Neural cell (in vitro differentiated cells): ENCODE results near the gene LANCL2. TPM values are rescaled to one million over a fixed set of nuclear protein-coding genes. Genes with fewer than 3 reads are reported as not detected.

Source experiments
- H2AFZ ChIP-seq: fragments of 200-600, 300-800 bp; sonication (generic), shearing (Covaris generic); 2 replicates; pipeline ENCODE4 v1.6.0; 2014; ENCODE audit warnings: low read depth, mild to moderate bottlenecking, antibody characterized with exemption, low read length, moderate library complexity
- H3F3A ChIP-seq: fragments of 200-600 bp; shearing (Covaris generic); 2 replicates; pipeline ENCODE4 v1.6.1; 2016; ENCODE audit warnings: mild to moderate bottlenecking, moderate library complexity, mixed read lengths, antibody characterized with exemption, low read length; ENCODE audit not compliant: insufficient read depth, poor library complexity, severe bottlenecking
- H3K27ac ChIP-seq: fragments of 200-600, 300-800 bp; sonication (generic), shearing (Covaris generic); 2 replicates; pipeline ENCODE4 v1.5.1; 2014; ENCODE audit warnings: mild to moderate bottlenecking, low read length, moderate library complexity
- H3K27me3 ChIP-seq: fragments of 300-800, 200-600 bp; sonication (generic), shearing (Covaris generic); 2 replicates; pipeline ENCODE4 v1.6.0; 2014; ENCODE audit warnings: mild to moderate bottlenecking, low read depth, low read length, moderate library complexity; ENCODE audit not compliant: insufficient read depth
- H3K36me3 ChIP-seq: fragments of 300-800, 200-600 bp; sonication (generic), shearing (Covaris generic); 2 replicates; pipeline ENCODE4 v1.5.1; 2014; ENCODE audit warnings: mild to moderate bottlenecking, antibody characterized with exemption, low read length, moderate library complexity; ENCODE audit not compliant: insufficient read depth
- H3K4me2 ChIP-seq: fragments of 300-800, 200-600 bp; sonication (generic), shearing (Covaris generic); 2 replicates; pipeline ENCODE4 v1.6.0; 2014; ENCODE audit warnings: mild to moderate bottlenecking, low read length
- H3K4me3 ChIP-seq: fragments of 300-800, 200-600 bp; sonication (generic), shearing (Covaris generic); 2 replicates; pipeline ENCODE4 v1.5.1; 2014; ENCODE audit warnings: mild to moderate bottlenecking, low read length, moderate library complexity
- H3K79me2 ChIP-seq: fragments of 200-600 bp; shearing (Covaris generic); replicated peaks from 2 replicates; pipeline ENCODE4 v1.6.0; 2014; ENCODE audit warnings: mild to moderate bottlenecking, low read length, moderate library complexity; ENCODE audit not compliant: insufficient read depth
- H3K9ac ChIP-seq: fragments of 300-800, 200-600 bp; sonication (generic), shearing (Covaris generic); 2 replicates; pipeline ENCODE4 v1.6.1; 2016; ENCODE audit warnings: mild to moderate bottlenecking, low read length, mixed read lengths
- H3K9me2 ChIP-seq: fragments of 200-600 bp; shearing (Covaris generic); 2 replicates; pipeline ENCODE4 v1.6.1; 2016; ENCODE audit warnings: mild to moderate bottlenecking, low read length, mixed read lengths; ENCODE audit not compliant: insufficient read depth
- H3K9me3 ChIP-seq: fragments of 200-600, 300-800 bp; sonication (generic), shearing (Covaris generic); 2 replicates; pipeline ENCODE4 v1.6.1; 2016; ENCODE audit warnings: mild to moderate bottlenecking, mixed run types, low read length, moderate library complexity, mixed read lengths
- H4K20me1 ChIP-seq: fragments of 200-600 bp; shearing (Covaris generic); 2 replicates; pipeline ENCODE4 v1.6.1; 2016; ENCODE audit warnings: mild to moderate bottlenecking, mixed run types; ENCODE audit not compliant: insufficient read depth
- EP300 ChIP-seq: fragments of 450-650 bp; conservative IDR thresholded peaks from 2 replicates; pipeline ENCODE4 v1.6.1; 2014; ENCODE audit warnings: antibody characterized with exemption, mild to moderate bottlenecking, moderate library complexity; ENCODE audit not compliant: poor library complexity, severe bottlenecking
- EZH2 ChIP-seq: fragments of 200-600, 300-800 bp; shearing (Covaris generic), sonication (generic); IDR thresholded peaks from 2 replicates; pipeline ENCODE4 v1.6.1; 2014; ENCODE audit warnings: antibody characterized with exemption, low read length, borderline replicate concordance, mild to moderate bottlenecking; ENCODE audit not compliant: insufficient read depth, poor library complexity, severe bottlenecking
- MXI1 ChIP-seq: fragments of 450-650 bp; conservative IDR thresholded peaks from 2 replicates; pipeline ENCODE4 v1.6.1; 2014; ENCODE audit warnings: antibody characterized with exemption, mild to moderate bottlenecking; ENCODE audit not compliant: poor library complexity, severe bottlenecking
- POLR2AphosphoS5 ChIP-seq: IDR thresholded peaks from 2 replicates; pipeline ENCODE4 v1.6.1; 2012
- RAD21 ChIP-seq: fragments of 450-650 bp; conservative IDR thresholded peaks from 2 replicates; pipeline ENCODE4 v1.6.1; 2014; ENCODE audit warnings: antibody characterized with exemption, mild to moderate bottlenecking, moderate library complexity
- SMC3 ChIP-seq: fragments of 450-650 bp; conservative IDR thresholded peaks from 2 replicates; pipeline ENCODE4 v1.6.1; 2014; ENCODE audit warnings: antibody characterized with exemption, mild to moderate bottlenecking, moderate library complexity; ENCODE audit not compliant: poor library complexity
- TAF1 ChIP-seq: IDR thresholded peaks from 2 replicates; pipeline ENCODE4 v1.6.1; 2012; ENCODE audit warnings: low read depth
- polyA plus RNA-seq: library from polyadenylated mRNA; depleted of rRNA; stranded (reverse); fragments of >200 nt; gene quantifications from 2 replicates; pipeline ENCODE4 v1.2.3, GENCODE V29; 2014
- TF ChIP-seq, protein P1 (sequence below): fragments of 450-650 bp; IDR thresholded peaks from 2 replicates; pipeline ENCODE4 v1.5.1; 2014; ENCODE audit warnings: antibody characterized with exemption, mild to moderate bottlenecking, moderate library complexity; ENCODE audit not compliant: poor library complexity, severe bottlenecking
- TF ChIP-seq, protein P2 (sequence below): IDR thresholded peaks from 2 replicates; pipeline ENCODE4 v1.6.1; 2012; ENCODE audit warnings: borderline replicate concordance

LANCL2 gene
- polyA plus RNA-seq, 1 donor from 2014 or later, result 51.2 TPM

DNA sequence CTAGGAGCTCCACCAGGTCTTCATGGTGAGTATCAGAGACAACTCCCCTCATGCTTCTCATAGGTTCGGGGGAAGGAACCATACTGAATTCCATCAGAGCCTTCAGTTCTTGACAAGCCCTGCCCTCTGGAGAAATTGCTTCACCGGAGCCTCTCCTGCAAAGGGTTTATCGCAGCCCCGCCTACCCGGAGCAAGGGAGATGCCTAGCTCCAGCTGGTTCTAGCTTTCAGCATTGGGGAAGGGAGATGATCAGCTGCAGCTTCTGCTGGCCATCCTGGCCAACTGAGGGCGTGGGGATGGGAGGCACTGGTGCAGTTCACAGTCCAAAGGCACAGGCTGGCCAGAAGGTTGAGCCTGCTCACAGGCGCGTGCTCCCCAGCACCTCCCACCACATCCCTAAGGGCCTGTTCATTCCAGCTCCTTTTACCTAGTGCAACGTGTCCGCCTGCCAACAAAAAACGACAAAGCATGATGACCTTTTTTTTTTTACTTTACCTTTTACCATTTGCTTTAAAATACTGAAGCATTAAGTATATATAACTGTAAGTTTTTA, 31.2 kb downstream of the LANCL2 start:
- TF ChIP-seq RAD21 (no peak), SMC3 (no peak), POLR2AphosphoS5 (no peak), TAF1 (no peak), MXI1 (no peak), EZH2 (no peak), EP300 (no peak)
- TF ChIP-seq, protein P1, sequence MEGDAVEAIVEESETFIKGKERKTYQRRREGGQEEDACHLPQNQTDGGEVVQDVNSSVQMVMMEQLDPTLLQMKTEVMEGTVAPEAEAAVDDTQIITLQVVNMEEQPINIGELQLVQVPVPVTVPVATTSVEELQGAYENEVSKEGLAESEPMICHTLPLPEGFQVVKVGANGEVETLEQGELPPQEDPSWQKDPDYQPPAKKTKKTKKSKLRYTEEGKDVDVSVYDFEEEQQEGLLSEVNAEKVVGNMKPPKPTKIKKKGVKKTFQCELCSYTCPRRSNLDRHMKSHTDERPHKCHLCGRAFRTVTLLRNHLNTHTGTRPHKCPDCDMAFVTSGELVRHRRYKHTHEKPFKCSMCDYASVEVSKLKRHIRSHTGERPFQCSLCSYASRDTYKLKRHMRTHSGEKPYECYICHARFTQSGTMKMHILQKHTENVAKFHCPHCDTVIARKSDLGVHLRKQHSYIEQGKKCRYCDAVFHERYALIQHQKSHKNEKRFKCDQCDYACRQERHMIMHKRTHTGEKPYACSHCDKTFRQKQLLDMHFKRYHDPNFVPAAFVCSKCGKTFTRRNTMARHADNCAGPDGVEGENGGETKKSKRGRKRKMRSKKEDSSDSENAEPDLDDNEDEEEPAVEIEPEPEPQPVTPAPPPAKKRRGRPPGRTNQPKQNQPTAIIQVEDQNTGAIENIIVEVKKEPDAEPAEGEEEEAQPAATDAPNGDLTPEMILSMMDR, result no peak
- TF ChIP-seq, protein P2, sequence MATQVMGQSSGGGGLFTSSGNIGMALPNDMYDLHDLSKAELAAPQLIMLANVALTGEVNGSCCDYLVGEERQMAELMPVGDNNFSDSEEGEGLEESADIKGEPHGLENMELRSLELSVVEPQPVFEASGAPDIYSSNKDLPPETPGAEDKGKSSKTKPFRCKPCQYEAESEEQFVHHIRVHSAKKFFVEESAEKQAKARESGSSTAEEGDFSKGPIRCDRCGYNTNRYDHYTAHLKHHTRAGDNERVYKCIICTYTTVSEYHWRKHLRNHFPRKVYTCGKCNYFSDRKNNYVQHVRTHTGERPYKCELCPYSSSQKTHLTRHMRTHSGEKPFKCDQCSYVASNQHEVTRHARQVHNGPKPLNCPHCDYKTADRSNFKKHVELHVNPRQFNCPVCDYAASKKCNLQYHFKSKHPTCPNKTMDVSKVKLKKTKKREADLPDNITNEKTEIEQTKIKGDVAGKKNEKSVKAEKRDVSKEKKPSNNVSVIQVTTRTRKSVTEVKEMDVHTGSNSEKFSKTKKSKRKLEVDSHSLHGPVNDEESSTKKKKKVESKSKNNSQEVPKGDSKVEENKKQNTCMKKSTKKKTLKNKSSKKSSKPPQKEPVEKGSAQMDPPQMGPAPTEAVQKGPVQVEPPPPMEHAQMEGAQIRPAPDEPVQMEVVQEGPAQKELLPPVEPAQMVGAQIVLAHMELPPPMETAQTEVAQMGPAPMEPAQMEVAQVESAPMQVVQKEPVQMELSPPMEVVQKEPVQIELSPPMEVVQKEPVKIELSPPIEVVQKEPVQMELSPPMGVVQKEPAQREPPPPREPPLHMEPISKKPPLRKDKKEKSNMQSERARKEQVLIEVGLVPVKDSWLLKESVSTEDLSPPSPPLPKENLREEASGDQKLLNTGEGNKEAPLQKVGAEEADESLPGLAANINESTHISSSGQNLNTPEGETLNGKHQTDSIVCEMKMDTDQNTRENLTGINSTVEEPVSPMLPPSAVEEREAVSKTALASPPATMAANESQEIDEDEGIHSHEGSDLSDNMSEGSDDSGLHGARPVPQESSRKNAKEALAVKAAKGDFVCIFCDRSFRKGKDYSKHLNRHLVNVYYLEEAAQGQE, result no peak
- Histone ChIP-seq H2AFZ (no peak overlapping the region), H3K36me3 (peaks cover 7% of the 10 kb centered on the region), H3K4me2 (no peak overlapping the region), H3F3A (no peaks in the 10 kb centered on the region), H4K20me1 (no peaks in the 10 kb centered on the region), H3K27me3 (no peaks in the 10 kb centered on the region), H3K9ac (no peak overlapping the region), H3K79me2 (no peaks in the 10 kb centered on the region), H3K9me3 (no peaks in the 10 kb centered on the region), H3K4me3 (no peak overlapping the region), H3K9me2 (no peaks in the 10 kb centered on the region), H3K27ac (no peak overlapping the region)

DNA sequence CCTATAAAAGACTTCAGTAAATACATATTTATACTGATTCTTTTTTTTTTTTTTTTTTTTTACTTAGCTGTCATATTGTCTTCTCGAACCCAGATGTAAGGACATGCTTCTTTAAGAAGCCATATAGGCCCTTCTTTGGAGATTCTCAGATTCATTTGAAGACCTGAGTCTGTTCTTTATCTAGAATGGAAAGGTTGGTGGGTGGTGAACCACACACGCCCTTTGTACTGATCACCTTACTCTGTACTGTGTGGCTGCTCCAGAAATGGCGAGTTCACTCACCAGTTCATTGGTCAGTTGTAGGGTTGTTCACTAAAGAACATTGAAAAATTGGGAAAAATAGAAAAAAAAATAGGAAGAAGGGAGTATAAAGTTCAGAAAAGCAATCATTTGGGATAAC, 32.5 kb downstream of the LANCL2 start:
- no peaks in the 10 kb centered on the region for H4K20me1 ChIP-seq
- H3K9me3 ChIP-seq, result no peaks in the 10 kb centered on the region
- no peak overlapping the region for H2AFZ ChIP-seq
- H3K9me2 ChIP-seq, result no peaks in the 10 kb centered on the region
- no peak overlapping the region for H3K9ac ChIP-seq
- H3K79me2 ChIP-seq, result no peaks in the 10 kb centered on the region
- no peaks in the 10 kb centered on the region for H3K27me3 ChIP-seq
- no peaks in the 10 kb centered on the region for H3F3A ChIP-seq
- TF ChIP-seq POLR2AphosphoS5, result no peak
- TF ChIP-seq RAD21, result no peak
- TF ChIP-seq MXI1, result no peak
- TF ChIP-seq EZH2, result no peak
- no peak for TF ChIP-seq TAF1
- TF ChIP-seq, protein P2, result no peak
- no peak for TF ChIP-seq EP300
- TF ChIP-seq, protein P1, result no peak
- no peak for TF ChIP-seq SMC3
- H3K36me3 ChIP-seq, result peaks cover 7% of the 10 kb centered on the region
- no peak overlapping the region for H3K4me2 ChIP-seq
- H3K27ac ChIP-seq, result no peak overlapping the region
- H3K4me3 ChIP-seq, result no peak overlapping the region
